NCI-H69 (cell line): ENCODE data around the gene NR2C2AP.
A peak's percentile ranks its signal among the peaks of the same experiment; 100 is the strongest.
"Not testable (repeated sequence)": the region's sequence is repeated elsewhere in the genome, so short reads cannot be mapped to it uniquely, and the experiment has no call there.

Experiments
- DNase-seq: peaks from one replicate; lab custom pipeline; 2025; lab: John Stamatoyannopoulos, UW

The NR2C2AP gene

DNA sequence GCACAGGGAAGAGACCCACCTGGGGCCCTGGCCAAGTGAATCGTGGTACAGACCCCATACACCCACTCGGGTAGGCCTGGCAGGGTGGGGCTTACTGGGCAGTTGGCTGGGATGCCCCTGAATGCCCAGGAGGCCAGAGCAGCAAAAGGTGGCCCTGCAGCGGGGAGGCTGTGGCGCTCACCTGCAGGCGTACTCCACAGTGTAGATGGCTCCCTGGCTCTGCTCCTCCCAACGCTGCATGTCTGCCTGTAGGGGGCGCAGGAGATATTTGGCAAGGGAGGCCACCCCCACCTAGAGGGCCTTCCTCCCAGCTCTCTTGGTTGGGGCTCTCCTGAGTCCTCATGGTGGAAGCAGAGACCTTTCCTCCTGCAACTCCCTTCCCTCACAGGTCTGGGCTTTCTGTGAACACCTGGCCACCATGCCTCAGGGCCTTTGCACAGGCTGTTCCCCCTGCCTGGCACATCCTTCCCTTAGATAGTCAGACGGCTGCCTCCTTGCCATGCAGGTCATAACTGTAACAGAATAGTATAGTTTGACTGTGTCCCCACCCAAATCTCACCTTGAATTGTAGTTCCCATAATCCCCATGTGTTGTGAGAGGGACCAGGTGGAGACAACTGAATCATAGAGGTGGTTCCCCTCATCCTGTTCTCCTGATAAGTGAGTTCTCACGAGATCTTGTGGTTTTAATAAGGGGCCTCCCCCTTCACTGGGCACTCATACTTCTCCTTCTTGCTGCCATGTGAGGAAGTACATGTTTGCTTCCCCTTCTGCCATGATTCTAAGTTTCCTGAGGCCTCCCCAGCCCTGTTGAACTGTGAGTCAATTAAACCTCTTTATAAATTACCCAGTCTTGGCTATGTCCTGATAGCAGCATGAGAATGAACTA lies 17.1 kb downstream of the NR2C2AP start:
- peak; percentile 85 for DNase-seq

DNA sequence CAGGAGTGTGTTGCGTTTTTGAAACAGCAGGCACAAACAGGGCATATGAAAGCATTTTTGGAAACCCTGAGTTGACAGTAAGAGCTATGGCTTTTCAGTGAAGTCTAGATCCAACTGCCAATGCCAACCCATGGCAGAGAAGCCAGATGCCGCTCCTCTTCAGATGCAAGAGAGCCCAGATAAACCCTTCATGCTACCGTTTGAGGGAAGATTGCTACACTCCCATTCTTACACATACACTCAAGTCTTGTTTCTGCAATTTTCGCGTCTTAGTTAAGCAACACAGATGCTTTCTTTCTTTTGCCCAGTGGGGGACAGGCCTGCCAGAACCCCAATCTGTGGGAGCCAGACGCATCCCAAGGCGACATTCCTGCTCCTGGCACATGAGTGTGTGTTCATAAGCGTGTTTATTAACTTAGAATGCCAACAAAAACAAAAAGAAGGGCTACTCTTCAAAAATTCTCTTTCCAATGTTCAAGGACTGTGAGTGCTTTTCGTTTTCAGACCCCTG lies 21.7 kb downstream of the NR2C2AP start:
- DNase-seq = no peak

DNA sequence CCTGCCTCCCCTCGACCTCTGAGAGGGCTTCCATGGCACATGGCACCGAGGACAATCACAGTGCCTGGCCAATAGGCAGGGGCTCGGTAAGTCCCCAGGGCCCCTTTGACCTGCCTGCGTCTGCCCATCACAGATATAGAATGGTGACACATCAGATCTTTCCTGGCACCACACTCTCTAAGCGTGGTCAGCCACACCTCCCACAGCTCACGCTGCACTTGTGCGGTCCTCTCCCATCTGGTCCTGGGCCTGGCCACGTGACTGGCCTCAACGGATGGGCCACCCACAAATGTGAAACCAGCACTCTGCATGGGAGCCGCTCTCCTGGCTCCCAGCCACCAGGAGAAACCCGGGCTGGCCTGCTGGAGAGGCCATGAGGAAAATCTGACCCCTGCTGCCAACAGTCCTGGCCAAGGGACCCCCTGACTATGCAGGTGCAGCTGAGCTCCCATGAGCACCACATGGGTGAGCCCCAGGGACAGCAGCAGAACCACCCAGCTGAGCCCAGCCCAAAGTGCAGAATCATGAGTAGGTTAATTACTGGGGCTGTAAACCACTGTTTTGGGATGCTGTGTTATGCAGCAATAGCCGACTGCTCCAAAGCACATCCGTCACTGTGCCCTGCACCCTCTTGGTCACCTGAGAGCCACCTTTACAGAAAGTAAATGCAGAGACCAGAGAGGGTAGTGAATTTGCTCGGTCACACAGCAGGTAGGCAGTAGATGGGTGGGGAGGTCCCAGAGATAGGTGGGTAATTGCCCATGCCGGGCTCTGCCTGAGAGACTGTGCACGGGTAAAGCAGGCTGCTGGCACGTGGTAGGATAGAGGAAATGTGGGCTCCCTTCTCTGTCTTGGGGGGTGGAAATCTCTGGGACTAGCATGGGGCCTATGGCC lies 23.4 kb downstream of the NR2C2AP start:
- no peak for DNase-seq

DNA sequence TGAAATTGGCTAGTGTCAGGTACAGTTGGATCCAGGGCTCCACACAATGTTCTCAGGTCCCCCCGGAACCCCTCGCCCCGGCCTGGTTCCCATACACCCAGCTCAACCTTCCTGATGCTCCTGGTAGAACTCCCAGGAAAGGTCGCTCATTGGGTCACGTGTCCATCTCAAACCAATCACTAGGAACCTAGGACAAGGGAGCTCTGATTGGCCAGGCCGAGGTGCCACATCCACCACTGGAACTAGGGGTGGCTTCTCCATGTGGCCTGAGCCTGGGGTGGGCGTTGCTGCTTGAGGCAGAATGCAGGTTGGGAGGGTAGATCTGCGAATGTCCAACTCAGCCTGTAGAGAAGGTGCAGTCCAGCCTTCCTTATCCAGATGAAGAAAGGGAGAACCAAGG lies 26.3 kb downstream of the NR2C2AP start:
- DNase-seq = no peak

DNA sequence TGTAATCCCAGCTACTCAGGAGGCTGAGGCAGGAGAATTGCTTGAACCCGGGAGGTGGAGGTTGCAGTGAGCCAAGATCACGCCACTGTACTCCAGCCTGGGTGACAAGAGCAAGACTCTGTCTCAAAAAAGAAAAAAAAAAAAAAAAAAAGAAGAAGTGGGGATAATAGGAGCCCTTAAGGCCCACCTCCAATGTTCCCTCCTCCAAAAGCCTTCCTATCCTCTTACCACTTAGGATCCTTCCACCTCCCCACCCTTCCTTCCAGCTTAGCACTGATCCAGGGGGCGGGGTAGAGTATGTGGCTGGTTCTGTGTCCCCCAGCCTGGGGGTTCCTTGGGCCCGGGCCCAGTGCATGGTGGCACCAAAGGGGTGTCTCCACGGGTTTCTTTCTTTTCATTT lies 30.0 kb downstream of the NR2C2AP start:
- not testable (repeated sequence) for DNase-seq

DNA sequence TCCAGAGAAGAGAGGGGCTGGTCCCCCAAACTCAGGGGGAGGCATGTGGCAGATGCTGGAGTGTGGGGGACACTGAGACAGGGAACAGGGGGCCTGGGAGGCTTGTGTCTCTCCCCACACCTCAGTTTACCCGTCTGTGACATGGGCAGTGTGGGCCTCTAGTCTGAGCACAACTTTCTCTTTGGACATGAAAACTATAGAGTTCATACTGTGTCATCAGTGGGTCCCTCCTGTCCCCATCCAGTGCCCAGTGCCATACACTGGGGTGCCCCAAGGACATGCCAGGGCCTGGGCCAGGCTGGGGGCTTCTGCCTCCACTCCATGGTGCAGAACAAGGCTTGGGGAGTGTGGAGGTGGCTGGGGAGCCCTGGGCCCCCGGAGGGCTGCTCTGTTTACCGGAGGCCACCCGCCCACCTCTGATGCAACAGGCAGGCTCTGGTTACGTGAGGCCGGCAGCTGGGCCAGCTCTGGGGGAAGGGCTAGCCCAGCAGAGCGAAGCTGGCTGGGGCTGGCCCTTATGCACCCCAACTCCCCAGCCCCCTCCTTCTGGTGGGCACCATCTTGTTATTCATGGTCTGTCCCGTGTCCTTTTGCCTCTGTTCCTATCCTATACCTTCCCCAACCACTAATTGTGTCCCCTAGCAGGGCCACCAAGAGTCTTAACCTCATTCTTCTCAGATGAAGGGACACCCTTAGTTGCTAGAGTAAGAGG lies 31.2 kb downstream of the NR2C2AP start:
- DNase-seq = peak; percentile 37

DNA sequence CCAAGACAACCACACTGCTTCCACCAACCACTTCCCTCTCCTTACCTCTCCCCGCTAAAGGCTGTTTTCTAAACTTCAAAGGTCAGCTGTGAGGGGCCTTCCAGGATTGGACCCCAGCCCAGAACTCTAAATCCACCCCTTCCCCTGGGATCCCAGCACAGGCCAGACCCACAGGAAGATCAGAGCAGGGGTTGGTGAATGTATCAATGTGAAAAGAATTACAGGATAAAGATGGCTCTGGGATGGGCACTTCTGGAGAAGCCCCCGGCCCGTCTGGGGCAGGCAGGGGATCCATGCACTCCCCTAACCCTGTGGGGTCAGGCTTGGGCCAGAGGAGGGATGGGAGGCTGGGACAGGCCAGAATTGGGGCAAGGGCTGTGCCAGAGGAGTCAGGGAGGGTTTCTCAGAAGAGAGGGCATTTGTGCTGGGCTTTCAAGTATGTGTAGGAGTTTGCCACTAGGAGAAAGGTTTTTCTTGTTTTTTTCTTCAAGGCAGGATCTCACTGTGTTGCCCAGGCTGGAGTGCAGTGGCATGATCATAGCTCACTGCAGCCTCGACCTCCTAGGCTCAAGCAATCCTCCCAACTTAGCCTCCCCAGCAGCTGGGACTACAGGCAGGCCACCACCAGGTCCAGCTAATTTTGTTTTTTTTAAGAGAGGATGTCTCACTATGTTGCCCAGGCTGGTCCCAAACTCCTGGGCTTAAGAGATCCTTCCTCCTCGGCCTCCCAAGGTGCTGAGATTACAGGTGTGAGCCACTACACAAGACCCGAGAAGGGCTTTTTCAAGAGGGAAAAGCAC lies 32.1 kb downstream of the NR2C2AP start:
- DNase-seq = no peak

DNA sequence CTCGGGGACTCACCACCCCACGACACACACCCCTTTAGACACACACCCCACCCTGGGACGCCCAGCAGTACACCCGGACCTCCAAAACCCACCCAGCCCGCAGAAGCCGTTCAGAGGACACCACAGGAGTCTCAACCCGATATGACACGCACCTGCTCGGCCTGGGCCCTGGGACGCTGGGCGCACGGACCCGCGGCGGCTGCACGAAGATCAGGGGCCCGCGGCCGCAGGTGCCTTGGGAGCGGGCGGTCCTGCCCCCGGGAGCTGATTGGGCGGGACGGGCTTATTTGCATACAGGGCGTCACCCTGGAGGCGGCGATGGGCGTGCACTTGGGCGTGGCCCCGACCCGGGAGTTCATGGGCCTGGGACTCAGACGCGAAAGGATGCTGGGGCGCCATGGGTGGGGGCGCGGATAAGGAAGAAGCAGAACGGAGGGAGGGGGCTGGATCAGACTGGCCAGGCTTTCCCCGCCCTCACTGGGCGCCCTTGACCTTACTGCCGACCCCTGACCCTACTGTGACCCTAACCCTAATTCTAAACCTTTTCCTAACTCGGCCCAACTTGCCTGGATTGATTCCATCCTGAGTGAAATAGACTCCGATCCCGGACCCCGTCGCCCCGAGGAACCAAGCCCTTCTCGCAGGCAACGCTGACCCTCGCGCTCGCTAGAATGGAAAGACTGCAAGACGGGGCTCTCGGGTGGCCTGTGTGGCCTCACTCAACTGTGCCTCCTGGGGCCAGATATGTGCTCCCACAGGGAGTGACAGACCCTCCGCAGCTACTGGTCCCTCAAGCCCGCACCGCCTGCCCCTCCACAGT lies 33.0 kb downstream of the NR2C2AP start, which contains the start of gene MEF2B:
Gene MEF2B (minus strand): TSS at position 211 of the 820 bp plus-strand sequence. CDS start 19,528 bp downstream, outside the sequence.
- DNase-seq = peak; percentile 96

DNA sequence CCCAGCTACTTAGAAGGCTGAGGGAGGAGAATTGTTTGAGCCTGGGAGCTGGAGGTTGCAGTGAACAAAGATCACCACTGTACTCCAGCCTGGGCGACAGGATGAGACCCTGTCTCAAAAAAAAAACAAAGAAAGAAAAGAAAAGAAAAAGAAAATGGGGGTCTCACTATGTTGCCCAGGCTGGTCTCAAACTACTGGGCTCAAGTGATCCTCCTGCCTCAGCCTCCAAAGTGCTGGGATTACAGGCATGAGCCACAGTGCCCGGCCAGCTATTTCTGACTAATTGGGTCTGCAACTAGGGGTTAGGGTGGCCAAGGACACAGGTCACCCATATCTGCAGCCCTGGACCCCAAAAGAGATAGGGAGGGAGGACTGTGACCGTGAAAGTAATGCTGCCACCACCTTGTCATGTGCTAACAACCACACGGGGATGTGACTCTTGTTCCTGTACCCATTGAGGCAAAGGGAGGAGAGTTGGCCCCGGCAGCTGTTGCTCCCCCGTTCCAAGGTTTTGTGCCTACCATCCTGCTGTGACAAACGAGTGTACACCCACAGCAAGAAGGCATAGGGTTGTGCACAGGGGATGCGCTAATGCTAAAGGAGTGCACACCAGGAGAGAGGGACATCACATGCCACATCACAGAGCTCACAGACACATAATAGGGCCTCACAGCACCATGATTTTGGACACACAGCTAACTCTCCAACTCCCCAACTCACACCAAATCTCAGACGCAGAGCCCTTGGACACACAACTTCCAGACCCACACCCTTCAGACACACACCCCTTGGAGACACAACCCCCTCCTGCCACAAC lies 33.8 kb downstream of the NR2C2AP start:
- DNase-seq = no peak

DNA sequence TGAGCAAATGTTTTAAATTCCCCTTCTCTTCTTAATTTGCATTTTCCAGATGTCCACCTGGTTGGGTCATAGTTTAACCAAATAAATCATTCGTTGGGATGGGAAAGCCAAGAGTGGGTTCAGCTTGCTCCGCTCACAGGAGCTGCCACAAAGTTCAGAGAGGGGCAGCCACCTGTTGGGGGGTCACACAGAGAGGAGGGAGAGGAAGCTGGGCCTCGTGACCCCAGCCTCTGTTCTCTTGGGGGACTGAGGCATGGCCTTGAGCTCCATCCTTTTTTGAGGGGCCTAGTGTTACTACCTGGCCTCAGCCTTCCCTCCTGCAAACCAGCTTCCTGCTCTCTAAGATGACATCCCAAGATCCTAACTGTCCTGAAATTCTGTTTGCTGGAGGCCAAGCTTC lies 35.6 kb downstream of the NR2C2AP start:
- no peak for DNase-seq

DNA sequence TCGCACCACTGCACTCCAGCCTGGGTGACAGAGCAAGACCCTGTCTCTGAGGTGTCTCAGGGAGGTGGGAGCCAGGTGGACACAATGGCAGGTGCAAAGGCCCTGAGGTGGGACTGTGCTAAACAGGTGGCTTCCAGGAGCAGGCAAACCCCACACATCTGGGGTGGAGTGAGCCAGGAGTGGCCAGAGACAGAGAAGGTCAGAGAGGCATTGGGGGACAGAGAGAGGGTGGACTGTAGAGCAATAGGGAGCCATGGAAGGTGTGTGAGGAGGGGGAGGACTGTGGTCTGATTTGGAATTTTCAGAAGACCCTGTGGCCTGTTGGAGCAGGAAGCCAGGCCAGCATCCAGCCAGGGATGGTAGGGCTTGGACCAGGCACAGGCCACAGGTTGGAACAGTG lies 37.8 kb downstream of the NR2C2AP start:
- no peak for DNase-seq

DNA sequence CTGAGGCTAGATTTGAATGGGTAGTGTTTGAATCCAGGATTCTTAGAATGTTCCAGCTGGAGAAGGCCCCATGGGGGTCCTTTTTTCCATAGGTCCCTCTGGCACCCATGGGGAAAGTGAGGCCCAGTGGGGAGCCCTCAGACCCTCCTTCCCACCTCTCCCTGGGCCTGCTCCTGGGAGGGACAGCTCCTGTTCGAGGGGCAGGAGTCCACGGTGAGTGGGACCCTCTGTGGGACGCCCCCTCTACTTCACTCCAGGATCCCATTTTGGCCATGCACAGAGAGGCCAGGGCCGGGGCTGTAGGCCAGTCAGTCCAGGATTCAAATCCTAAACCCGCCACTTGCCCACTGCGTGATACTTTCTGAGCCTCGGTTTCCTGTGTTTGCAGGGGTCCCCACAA lies 40.7 kb downstream of the NR2C2AP start:
- no peak for DNase-seq

DNA sequence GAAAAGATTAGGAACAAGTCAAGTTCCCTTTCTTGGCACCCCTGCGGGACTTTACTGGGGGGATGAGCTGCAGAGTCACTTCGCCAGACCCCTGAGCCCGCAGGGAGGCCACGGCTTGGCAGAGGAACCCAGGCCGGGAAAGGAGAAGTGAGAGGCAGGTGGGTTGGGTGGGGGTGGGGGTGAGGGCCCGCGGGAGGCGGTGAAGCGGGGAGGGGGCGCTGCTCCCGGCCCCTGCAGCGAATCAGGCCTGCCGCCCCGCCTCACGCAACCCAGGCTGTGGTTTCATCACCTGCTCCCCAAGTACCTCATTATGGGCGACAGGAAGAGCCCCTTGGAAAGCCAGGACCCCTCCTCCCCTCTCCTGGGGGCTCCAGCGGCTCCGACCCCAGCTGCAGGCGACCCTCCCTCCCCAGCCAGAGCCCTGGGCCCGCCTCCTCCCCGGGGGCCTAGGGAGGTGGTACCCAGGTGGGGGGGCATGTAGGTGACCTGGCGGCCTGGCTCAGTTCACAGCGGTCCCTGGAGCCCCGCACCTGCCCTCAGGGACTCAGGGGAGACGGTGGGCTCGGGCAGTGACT lies 42.7 kb downstream of the NR2C2AP start:
- DNase-seq = no peak

DNA sequence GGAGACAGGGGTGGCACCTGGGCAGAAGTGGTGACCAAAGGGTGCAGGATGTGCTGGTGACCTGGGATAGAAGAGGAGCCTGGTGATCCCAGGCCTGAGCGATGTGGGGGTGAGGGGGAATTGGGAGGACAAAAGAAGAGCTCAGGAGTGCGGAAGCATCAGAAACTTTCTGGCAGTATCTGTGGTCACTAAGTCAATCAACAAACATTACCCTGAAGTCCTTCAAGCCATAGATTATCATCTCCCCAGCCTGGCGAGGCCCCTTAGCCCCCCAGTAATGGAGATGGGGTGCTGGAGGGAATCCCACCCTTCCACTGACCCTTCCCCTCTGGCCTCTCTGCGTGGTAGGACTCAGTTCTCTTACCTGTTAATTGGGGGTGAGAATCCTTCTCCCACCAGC lies 43.7 kb downstream of the NR2C2AP start:
- no peak for DNase-seq

DNA sequence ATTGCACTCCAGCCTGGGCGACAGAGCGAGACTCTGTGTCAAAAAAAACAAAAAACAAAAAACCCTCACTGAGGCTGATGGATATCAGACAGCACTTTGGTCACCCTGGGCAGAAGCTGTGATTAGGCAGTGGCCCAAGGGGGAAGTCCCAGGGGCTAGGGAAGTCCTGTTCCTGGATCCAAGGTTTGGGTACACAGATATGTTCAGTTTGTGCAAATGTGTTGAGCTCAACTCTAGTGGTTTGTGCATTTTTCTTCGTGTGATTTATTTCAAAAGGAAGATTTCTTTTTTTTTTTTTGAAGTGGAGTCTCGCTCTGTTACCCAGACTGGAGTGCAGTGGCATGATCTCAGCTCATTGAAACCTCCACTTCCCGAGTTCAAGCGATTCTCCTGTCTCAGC lies 45.4 kb downstream of the NR2C2AP start:
- no peak for DNase-seq

DNA sequence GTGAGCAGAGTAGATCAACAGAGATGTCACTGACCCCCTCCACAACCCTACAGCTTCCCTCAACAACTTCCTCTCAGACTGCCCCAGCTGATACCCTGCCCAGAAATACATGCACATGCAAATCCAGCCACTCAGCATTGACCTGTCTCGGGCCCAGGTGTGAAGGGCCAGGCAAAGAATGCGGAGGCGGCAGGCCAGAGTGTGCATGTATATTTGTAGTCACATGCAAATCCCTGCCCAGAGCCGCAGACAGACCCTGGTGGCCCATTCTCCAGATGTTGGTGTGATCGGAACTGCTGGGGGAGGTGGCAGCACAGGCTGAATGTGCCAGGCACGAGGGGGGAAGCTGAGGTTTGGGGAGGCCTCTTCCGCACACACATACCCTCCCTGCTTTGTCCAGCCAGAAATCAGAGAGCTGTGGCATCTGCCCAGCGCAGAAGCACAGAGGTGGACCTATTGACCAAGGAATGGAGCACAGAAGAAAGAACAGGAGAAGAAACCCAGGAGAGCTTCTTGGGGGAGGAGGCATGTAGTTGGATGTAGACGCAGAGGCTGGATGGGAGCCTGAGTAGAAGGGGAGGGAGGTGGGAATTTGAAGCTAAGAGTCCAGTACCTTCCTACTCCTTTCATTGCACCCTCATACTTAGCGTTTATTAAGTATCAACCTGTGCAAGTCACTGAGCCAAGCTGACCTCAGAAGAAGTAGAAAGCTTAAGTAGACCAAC lies 47.6 kb downstream of the NR2C2AP start:
- DNase-seq = no peak

DNA sequence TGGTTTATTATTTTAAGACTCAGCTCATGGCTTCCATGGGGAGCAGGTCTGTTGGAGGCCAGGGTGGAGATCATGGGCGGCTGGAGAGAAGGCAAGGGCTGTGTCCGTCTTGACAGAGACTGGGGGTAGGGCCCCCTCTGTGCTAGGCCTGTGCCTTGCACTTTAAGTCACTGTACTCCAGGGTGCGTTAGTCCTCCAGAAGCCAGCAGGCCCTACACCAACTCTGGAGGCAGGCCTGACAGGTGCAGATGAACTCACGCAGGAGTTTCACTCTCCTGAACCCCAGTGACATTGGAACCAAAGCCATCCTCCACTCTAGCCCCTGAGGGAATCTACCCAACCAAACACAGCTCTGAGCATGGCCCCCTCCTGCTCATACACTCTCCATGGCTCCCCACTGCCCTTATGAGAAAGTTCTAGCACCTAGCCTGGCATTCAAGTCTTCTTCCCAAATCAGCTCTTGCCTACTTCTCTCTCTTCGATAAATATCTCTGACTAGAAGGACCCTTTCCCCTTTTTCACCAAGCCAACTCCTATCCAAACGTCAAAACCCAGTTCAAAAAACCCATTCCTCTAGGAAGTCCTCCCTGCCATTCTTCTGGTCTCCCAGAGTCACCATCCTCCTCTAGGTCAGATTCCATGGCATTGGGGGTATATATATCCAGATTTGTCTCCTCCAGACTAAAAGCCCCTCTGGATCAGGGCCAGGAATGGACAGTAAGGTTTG lies 48.3 kb downstream of the NR2C2AP start:
- no peak for DNase-seq
